G401 (cell line): Measurements from ENCODE around the gene DMWD. TPM values are rescaled to one million over a fixed set of nuclear protein-coding genes. Genes with fewer than 3 reads are reported as not detected.
"Not testable (repeated sequence)": the region's sequence is repeated elsewhere in the genome, so short reads cannot be mapped to it uniquely, and the experiment has no call there.

Experiments
- DNase-seq: peaks from one replicate; pipeline ENCODE4 v3.0.0-alpha.2; 2015; ENCODE audit warnings: low spot score
- in situ Hi-C: cut with HindIII; loops from 2 replicates; pipeline ENCODE4 v1.10.0; 2016; ENCODE audit warnings: low sequenced_read_pairs, mixed read lengths
- total RNA-seq: library from RNA; depleted of rRNA; stranded (reverse); fragments of >200 nt; shearing (Covaris generic); gene quantifications from 2 replicates; pipeline ENCODE4 v1.2.3, GENCODE V29; 2014

The DMWD gene
- total RNA-seq, 1 experiment from 2014 or later: 20.5 TPM

GRCh38 chr19:45817725-45818301, 25.2 kb upstream of the DMWD start:
- in situ Hi-C loops: no loop called here

GRCh38 chr19:45817010-45817724, 24.5 kb upstream of the DMWD start:
- DNase-seq: peak; percentile 75
- in situ Hi-C loops: no loop called here

More at GRCh38 chr19:45817725-45818301, 25.2 kb upstream of the DMWD start:
- no peak for DNase-seq

GRCh38 chr19:45816236-45817009, 23.8 kb upstream of the DMWD start:
- no peak for DNase-seq
- in situ Hi-C loops: no loop called here

GRCh38 chr19:45815481-45816216, 23.0 kb upstream of the DMWD start:
- in situ Hi-C loops: no loop called here
- no peak for DNase-seq

GRCh38 chr19:45814851-45815480, 22.3 kb upstream of the DMWD start, which contains the start of gene RSPH6A:
RSPH6A (minus strand) TSS chr19:45815308; CDS start chr19:45815176, 132 bp downstream.
- in situ Hi-C loops: no loop called here
- no peak for DNase-seq

GRCh38 chr19:45814166-45814780, 21.6 kb upstream of the DMWD start:
- in situ Hi-C loops: no loop called here
- no peak for DNase-seq

- no peak for DNase-seq
- in situ Hi-C loops: no loop called here
Observed at GRCh38 chr19:45812297-45812696, 19.7 kb upstream of the DMWD start.

DNA sequence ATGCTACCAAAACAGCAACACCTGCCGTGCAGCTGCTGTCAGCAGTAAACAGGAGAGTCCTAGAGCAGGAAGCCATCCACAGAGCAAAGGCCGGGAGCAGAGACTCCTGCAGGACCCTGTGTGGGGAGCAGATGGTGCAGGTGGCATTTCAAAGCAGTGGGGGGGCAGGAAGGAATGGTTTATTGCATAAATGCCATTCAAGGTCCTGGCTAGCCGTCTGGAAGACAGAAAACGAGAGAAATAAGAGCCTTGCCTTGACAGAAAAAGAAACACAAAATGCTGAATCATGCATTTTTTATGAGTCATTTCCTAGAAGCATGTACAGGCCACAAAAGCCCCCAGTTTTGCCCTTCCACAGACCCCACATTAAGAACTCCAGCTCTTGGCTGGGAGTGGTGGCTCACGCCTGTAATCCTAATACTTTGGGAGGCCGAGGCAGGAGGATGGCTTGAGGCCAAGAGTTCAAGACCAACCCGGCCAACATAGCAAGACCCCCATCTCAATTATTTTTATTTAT, 17.1 kb upstream of the DMWD start:
- peak; percentile 19 for DNase-seq
- in situ Hi-C loops: no loop called here

DNA sequence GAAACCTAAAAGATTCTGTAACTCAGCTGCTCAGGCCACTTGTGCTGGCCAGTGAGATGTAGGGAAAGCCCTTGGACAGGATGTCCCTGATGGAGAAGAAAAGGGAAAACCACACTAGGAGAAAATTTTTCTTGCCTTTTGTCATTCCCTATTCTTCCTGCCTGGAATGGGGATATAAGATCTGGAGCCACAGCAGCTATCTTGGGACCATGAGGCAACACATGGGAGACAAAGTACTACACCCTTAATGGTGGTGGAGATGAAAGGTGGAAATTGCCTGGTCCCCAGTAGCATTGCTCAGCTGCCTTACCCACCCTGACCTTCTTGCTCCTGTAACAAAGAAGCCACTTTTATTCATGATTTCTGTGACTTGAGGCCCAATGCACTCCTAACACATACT, 13.1 kb upstream of the DMWD start:
- in situ Hi-C loops: no loop called here
- no peak for DNase-seq

DNA sequence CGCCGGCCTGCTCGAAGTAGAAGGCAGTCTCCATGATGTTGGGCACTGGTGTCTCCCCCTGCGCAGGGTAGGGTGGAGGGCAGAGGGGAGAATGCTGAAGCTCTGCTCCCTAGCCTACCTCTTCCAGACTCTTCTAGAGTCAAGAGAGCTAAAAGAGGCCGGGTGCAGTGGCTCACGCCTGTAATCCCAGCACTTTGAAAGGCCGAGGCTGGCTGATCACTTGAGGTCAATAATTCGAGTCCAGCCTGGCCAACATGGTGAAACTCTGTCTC, 12.2 kb upstream of the DMWD start:
- no peak for DNase-seq
- in situ Hi-C loops: no loop called here

- in situ Hi-C loops: no loop called here
- no peak for DNase-seq
Observed at GRCh38 chr19:45804140-45804958, 11.7 kb upstream of the DMWD start.

DNA sequence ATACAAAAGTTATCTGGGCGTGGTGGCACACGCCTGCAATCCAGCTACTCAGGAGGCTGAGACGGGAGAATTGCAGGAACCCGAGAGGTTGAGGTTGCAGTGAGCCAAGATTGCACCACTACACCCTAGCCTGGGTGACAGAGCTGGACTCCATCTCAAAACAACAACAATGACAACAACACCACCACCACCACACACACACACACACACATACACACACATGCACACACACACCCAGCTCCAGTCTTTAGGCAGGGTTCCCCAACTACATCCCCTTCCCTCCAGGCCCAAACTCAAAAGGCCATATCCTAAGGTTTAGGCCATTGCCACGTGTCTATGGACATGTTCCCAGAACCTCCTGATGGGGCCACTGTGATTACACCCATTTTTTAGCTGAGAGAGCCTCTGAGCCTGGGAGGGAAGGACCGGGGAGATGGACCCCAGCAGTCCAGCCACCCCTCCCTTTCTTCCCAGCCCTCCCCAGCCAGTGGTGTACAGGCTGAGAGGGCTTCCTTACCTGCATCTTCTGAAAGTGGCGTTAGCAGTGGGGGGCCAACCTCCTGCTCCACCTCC, 9.0 kb upstream of the DMWD start:
- DNase-seq: no peak
- in situ Hi-C loops: no loop called here

- no peak for DNase-seq
- in situ Hi-C loops: no loop called here
Observed at GRCh38 chr19:45800070-45800553, 7.5 kb upstream of the DMWD start.

GRCh38 chr19:45799541-45799940, 6.9 kb upstream of the DMWD start:
- in situ Hi-C loops: not testable (repeated sequence)

GRCh38 chr19:45798995-45799517, 6.4 kb upstream of the DMWD start:
- in situ Hi-C loops: no loop called here
- DNase-seq: peak; percentile 65

More at GRCh38 chr19:45799541-45799940, 6.9 kb upstream of the DMWD start:
- DNase-seq: not testable (repeated sequence)

GRCh38 chr19:45794627-45795026, 2.0 kb upstream of the DMWD start:
- in situ Hi-C loops: no loop called here
- DNase-seq: no peak

GRCh38 chr19:45793876-45794275, 1.2 kb upstream of the DMWD start:
- DNase-seq: no peak
- in situ Hi-C loops: no loop called here
